Stimulated activated CD4-positive, alpha-beta T cell treated with anti-CD3 and anti-CD28 coated beads, TNF-alpha, amount 100 ng/mL, for 1 hour (primary cell): ENCODE results near the gene PRRC2B.

Experiments used
- DNase-seq, 3 donors: peaks; one replicate each; pipeline ENCODE4 v3.0.0-alpha.2; 2020; ENCODE audit warnings: low read depth in 3 of 3, low spot score in 1 of 3

The PRRC2B gene

DNA sequence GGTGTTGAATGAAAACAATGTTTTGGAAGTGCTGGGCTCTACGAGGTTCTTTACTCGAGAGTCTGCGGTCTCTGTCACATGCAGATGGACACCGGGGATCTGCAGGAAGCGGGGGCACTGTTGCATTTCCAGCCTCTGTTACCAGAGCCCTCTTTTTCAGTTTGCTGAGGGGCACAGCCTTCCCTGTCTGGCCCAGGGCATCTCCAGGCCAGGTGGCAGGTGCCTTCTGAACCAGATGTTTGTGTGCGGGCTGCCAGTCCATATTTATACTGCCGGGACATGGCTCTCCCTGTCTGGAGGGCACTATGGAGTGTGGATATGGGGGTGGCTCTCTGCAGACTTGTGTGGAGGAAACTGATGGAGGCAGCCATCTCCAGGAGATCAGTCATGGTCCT, 90.2 kb downstream of the PRRC2B start:
- no peak for DNase-seq

DNA sequence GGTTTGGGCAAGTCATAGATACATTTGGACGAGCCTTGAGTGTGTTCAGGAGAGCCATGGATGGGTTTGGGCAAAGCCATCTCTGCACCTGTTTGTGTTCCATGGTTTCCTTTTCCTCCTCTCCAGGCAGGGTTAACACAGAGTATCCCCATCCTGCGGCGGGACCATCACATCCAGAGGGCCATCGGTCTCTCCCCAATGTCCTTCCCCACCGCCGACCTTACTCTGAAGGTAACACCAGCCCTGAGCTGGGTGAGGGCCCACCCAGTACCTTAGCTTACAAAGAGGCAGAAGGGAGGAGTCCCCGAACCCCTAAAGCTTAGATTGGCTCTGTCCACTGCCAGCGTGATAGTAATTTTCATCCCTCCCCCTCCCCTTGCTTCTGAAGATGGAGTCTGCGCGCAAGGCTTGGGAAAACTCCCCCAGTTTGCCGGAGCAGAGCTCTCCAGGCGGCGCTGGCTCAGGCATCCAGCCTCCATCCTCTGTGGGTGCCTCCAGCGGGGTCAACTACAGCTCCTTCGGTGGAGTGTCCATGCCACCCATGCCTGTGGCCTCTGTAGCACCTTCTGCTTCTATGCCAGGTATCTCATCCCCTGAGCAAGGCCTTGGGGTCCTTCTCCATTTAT, 90.8 kb downstream of the PRRC2B start:
- no peak for DNase-seq

DNA sequence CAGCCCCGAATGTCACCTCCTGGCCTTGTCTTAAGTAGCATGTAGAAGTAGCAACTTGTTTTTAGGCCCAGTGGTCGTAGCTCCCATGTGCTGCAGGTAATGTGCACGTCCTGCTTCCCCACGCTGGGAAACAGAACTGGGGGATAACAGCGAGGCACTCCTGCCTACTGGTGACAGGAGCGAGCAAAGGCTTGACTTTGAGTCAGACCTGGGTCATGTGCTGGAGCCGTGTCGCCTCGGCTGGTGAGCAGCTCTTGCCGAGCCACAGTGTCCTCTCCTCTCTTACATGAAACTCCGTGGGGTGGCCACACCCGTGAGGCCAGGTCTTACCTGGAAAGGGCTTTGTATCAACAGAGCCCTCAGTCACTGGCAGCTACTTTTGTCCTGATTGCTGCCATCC, 91.3 kb downstream of the PRRC2B start:
- no peak for DNase-seq

DNA sequence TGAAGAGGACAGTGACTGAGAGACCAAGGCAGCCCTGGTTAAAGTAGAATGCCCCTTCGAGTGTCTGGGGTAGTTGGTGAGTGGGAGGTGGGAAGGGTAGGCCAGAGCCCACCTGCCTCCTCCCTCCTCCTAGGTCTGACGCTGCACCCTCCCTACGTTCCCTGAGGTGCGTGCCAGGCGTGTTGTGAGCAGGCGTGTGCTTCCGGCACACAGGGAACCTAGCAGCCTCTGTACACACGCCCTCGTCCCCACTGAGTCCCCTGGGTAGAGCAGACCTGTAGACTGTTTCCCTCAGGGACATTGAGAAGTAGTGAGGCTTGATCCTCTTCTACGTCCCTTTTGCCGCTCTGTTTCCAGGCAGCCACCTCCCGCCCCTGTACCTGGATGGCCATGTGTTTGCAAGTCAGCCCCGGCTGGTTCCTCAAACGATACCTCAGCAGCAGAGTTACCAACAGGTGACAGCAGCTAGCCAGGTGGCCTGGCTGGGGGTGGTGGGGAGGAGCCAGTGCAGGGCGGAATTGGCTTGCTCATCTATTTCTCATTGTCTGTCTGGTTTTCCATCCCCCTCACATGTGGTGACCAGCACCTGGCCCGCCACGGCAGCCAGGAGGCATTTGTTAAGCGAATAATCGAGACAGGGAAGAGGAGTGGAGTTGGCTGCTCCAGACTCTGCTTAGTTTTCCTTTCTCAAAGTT, 92.0 kb downstream of the PRRC2B start:
- no peak for DNase-seq

DNA sequence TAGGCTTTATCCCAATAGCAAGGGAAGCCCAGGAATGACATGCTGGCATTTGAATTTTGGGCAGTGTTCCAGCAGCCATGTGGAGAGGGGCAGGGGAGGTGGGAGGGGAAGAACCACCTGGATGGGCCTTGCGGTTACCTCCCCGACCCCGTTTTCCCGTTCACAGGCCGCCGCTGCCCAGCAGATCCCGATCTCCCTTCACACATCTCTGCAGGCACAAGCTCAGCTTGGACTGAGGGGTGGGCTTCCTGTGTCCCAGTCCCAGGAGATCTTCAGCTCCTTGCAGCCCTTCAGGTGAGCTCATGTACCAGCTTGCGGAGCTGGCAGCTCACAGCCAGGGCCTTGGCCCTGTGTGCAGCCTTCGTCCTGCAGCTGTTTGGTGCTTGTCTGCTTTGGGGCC, 93.1 kb downstream of the PRRC2B start:
- no peak for DNase-seq

DNA sequence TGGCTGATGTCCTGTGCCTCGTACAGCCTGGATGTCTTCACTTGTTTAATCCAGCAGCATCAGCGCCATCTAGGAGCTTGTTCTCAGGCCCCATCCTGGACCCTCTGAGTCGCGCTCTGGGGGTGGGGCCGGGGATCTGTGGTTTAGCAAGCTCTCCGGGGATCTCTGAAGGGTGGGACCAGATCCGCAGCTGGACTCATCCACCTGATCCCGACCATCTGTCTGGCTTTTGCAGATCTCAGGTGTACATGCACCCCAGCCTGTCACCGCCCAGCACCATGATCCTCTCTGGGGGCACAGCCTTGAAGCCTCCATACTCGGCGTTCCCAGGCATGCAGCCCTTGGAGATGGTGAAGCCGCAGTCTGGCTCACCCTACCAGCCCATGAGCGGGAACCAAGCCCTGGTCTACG, 93.7 kb downstream of the PRRC2B start:
- no peak for DNase-seq

DNA sequence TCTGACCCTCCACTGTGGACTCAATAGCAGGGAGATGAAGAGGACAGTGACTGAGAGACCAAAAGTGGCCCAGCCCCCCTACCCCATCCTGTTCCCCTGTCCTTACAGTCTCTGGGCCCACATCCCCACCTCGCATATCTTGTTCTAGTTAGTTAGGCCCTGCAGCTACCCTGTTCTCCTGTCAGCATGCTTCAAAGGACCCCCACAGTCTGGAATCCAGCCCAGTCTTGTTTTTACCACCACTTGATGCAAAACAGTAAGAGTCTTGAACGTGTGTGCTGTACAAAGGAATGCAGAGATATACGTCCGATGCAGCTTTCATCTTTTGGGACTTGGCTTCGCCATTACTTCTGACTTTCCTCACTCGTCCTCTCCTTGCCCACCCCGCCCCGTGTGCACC, 96.6 kb downstream of the PRRC2B start:
- no peak for DNase-seq

DNA sequence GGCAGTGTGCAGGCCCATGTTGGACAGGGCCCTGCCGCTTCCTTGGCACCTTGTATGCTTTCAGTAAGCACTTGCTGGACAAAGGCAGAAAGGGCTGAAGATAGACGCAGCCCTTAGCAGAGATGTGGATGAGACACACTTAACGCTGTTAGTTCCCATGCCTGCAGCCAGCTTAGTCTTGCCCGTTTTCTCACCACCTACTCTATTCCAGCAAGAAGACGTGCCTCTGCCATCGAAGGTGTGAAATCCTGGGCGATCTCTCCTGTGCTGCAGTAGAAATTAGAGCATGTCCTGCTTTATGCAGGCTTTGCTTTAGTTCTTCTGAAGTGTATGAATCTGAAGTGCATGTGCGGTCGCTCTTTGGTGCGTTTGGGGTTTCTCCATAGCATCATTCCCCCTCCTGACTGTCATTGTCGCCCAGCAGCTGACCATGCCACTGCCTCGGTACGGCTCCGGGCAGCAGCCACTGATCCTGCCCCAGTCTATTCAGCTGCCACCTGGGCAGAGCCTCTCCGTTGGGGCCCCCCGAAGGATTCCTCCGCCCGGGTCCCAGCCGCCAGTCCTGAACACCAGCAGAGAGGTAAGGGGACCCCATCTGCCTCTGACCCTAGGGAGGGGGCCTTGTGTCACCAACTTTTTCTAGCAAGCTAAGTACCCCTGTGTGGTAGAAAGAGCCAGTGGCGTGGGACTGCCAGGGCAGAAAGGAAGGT, 97.3 kb downstream of the PRRC2B start:
- DNase-seq: no peak

DNA sequence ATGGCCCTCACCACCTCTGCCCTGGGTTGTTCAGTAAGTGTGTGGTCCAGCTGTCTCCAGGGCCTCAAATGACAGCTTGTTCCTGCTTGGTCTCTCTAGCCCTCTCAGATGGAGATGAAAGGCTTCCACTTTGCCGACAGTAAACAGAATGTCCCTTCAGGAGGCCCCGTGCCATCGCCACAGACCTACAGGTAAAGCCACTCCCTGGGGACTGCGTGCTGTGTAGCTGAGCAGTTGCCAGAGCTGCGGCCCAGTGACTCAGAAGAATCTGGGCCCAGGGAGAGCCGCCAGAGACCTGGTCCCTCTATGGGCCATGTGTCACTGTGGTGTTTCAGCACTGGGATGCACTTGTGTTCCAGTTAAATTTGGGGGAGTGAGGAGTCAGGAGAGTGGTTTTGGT, 98.2 kb downstream of the PRRC2B start:
- DNase-seq: no peak

DNA sequence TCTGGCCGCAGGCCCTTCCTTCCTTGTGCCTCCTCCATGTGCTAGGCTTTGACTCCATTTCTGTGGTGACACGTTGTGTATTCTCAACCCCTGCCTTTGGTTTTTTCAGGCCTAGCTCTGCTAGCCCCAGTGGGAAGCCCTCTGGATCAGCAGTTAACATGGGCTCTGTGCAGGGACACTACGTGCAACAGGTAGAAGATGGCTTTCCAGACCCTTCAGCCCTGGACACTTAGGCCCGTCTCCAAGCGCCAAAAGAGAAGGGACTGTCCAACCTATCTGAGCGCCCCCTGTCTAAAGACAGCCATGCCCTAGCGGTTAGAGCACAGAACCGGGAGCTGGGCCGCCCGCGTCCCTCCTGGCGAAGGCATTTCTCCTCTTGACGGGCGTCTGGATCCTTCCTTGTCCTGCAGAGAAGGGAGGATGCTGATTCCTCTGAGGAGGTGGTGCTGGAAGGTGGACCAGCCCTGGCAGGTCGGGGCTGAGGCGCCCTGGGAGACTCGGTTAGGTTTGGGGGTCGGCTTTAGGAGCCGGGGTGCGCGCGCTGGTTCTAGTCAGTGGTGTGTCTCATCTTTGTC, 100.5 kb downstream of the PRRC2B start:
- DNase-seq: no peak

DNA sequence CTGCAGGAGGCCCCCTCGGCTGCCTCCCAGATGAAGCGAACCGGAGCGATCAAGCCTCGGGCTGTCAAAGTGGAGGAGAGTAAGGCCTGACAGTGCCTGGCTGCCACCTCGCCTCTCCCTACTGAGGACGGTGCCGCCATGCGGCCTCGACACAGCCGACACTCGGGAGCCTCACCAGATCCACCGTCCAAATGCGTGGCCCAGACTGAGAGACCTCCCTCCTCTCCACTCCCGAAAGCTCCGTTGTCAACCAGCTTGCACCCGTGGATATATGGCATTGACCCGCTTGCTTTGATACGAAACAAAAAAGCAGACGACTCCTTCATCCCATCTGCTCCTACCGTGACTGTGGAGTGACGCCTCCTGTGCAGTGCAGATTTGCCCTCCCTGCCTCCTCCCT, 101.9 kb downstream of the PRRC2B start:
- DNase-seq: no peak

DNA sequence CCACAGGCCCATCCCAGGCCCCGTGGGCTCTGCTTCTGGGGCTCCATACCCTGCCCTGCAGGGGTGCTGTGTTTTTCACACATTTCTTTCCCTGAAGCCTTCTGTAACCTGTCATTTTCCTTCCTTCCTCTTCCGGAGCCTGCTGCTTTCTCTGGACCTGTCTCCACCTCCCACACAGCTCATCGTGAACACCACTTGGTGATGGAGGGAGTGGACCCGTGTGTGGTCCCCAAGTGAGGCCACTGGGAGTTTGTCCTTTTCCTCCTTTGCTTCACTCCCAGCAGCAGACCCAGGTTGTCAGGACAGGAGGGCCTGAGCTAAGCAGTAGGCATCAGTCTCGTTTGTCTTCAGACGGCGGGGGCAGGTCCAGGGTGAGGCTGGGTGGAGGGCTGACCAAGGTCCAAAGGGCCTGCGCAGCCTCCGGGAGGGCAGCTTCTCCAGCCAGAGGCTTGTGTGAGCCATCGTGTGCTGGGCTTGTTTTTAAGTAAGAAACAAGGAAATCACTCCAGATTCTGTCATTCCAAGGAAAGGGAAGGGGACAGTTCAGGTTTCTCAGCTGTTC, 103.0 kb downstream of the PRRC2B start:
- no peak for DNase-seq

DNA sequence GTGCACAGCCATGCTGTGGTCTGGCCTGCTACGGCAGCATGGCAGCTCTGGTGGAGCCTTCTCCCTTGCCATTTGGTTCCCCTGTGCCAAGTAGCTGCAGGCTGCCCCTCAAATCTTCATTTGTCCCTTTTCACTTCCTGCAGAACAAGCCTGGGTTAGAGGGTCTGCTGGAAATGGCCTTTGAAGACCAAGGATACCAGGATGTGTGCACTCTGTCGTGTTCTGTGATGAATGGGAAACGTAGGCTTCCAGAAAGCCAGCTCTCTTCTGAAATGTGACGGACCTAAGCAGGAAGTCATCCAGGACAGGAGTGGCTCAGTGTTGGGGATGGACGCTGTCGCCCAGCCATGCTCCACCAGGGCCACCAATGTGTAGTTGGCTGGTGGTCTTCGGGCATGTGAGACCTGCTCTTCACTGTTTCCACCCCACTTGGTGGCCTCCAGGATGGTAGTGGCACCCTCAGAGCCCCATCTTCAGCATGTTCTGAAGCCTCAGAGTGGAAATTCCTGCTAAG, 105.4 kb downstream of the PRRC2B start:
- DNase-seq: no peak

DNA sequence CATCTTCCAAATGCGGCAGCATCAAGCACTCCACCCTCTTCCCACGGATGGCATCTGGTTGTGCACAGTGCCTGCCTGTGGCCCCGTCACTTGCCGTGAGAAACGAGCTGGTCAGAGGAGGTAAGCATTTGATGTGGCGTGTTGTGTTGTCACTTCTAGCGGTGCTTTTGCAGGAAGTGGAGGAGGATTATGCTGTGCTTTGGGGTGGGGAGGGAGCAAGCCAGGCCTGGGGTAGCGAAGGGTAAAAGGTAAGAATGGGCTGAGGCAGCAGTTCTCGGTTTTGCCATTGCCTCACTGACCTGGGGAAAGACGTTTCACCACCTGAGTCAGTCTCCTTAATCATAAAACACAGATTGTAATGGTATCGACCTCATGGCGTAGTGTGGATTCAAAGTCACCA, 106.5 kb downstream of the PRRC2B start:
- peak; percentile 25 to 50 (median 34) for DNase-seq

DNA sequence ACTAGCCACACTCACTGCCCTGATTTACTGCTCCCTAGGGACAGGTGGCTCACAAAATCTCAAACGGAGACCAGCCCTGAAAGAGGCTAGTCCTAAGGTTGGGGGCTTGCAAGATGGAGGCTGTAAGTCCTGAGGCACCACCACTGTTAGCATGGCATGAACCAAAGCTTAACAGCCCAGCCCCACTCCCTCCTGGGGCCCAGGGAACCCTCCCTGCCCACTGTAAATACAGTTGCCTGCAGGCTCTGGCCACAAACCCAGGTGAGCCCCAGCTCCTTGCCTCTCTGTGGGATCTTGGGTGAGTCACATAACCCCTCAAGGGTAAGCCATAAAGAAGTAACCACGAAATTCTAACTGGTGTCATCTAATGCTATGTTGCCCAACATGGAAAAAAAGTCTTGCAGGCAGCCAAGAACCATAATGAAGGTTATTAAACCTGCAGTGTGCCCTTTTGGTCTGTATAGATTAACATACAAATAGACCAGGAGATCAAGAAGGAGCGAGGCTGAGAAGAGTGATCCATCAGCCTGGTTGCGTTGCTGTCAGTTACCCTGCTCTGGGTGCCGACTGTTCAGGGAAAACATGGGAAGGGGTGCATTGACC, 107.2 kb downstream of the PRRC2B start:
- DNase-seq: peak in 1 of 3 donors; percentile 28

DNA sequence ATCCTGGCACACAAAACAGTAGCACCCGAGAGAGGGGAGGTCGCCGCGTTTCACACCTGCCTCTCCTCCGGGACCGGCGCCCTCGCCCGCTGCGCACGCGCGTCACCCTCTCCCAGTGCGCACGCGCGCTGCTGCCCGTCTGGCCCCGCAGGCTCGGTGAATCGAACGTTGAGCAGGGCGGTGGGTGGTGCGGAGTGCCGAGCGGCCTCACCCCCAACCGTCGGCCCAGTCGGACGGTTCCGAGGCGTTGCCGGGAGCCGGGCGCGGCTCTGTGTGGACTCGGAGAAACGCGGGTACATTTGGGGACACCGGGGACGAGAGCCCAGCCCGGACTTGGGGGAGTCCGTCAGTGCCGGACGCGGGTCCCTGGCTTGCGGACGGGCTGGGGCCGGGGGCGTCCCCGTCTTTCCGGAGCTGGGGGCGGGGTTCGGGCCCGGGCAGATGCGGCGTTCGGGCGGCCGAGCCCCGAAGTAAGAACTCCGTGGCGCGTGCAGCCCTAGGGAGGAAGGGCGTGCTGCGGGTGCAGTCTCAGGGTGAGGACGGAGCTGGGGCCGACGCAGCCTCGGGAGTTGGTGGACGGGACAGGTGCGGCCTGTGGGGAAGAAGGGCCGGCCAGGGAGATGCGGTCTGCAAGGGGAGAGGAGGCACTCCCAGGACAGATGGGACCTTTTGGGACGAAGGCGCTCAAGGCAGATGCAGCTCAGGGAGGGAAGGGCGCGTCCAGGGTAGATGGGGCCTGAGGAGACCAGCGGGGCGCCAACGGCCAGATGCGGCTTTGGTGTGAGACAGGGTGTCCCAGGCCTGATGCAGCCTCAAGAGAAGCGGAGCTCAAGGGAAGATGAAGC, 109.1 kb downstream of the PRRC2B start, which contains the start of gene POMT1:
Gene POMT1 (plus strand): TSS at position 138 of the 845 bp plus-strand sequence. CDS start 1,301 bp downstream, outside the sequence.
- peak; percentile 78 to 86 (median 79) for DNase-seq

DNA sequence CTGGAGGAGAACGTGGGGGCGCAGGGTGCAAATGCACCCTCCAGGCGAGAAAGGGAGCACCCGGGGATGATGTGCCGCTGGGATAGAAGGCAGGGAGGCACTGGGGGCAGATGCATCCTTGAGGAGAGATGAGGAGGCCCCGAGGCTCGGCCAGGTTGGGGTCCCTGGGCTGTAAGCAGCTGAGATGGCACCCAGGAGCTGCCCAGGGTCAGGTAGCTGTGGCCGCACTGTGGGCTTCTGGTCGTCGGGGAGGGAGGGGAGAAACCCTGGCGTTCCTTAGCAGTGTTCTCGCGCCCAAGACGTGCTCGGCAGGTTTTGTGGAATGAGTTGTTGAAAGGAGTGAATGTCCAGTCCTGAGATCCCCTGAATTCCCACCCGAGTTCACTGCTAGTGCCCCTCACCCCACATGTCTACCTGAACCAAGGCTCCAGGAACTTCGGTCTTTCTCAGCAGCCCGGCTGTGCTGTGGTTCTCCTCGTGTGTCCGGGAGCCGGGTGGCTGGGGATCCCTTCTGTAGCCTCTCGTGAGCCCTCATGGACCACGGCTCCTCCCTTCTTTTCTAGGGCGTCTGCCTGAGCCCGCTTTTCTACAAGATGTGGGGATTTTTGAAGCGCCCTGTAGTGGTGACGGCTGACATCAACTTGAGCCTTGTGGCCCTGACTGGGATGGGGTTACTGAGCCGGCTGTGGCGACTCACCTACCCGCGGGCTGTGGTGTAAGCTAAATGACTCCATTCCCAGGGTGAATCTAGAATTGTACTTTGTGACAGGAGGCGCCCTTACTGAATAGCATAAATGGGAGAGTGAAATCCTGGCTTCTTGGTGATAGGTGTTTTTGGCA, 110.0 kb downstream of the PRRC2B start:
- peak in 2 of 3 donors; percentile 22 to 24 for DNase-seq

DNA sequence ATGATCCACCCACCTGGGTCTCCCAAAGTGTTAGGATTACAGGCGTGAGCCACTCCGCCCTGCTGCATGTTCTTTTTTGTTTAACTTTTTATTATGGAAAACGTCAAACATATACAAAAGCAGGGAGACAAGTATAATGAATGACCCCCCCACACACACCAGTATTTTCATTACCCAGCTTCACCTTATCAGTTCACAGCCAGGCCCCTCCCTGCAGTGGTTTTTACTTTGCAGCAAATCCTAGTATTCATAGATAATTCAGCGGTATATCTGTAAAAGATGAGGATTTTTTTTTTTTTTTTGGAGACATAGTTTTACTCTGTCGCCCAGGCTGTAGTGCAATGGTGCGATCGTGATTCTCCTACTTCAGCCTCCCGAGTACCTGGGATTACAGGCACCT, 111.1 kb downstream of the PRRC2B start:
- no peak for DNase-seq

DNA sequence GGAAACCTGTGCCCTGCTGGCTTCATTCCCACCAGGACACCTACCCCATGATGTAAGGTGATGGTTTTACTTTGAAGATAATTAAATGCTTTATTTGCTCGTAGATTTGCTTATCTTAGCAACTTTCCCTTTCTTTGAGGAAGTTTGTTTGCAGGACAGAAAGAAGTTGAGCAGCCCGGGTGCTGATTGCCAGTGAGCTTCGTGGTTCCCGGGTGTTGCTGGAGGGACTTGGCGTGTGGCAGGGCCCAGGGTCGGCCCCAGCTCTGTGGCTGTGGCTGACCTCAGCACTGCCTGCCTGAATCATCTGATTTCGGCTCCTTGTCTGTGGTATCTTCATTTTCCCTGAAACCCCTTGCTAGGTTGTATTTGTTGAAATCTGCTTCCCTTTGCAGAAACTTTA, 117.5 kb downstream of the PRRC2B start:
- DNase-seq: no peak
